HepG2 (cell line): Measurements from ENCODE around the gene RSAD1. TPM values are rescaled to one million over a fixed set of nuclear protein-coding genes. Genes with fewer than 3 reads are reported as not detected.

Experiments used
- AKNA ChIP-seq: sonication (generic); formaldehyde crosslinking; IDR thresholded peaks from 2 replicates; pipeline ENCODE4 v1.4.0; 2020; ENCODE audit warnings: missing genetic modification reagents, borderline replicate concordance
- CTCF ChIP-seq: sonication (generic); formaldehyde crosslinking; IDR thresholded peaks from 2 replicates; pipeline ENCODE4 v1.5.0; 2020; ENCODE audit warnings: mild to moderate bottlenecking, missing genetic modification reagents, moderate library complexity
- ELF1 ChIP-seq: sonication (generic); formaldehyde crosslinking; IDR thresholded peaks from 2 replicates; pipeline ENCODE4 v1.4.0; 2020; ENCODE audit warnings: missing genetic modification reagents
- FOXO1 ChIP-seq: sonication (generic); formaldehyde crosslinking; IDR thresholded peaks from 2 replicates; pipeline ENCODE4 v1.4.0; 2020; ENCODE audit warnings: missing genetic modification reagents
- KDM2A ChIP-seq: sonication (generic); formaldehyde crosslinking; IDR thresholded peaks from 2 replicates; pipeline ENCODE4 v1.4.0; 2020; ENCODE audit warnings: low read depth, missing genetic modification reagents, borderline replicate concordance
- KLF13 ChIP-seq: sonication (generic); formaldehyde crosslinking; IDR thresholded peaks from 2 replicates; pipeline ENCODE4 v1.4.0; 2020; ENCODE audit warnings: mild to moderate bottlenecking, missing genetic modification reagents
- MTF2 ChIP-seq: sonication (generic); formaldehyde crosslinking; IDR thresholded peaks from 2 replicates; pipeline ENCODE4 v1.5.0; 2020; ENCODE audit warnings: missing genetic modification reagents, borderline replicate concordance
- PRDM10 ChIP-seq: sonication (generic); formaldehyde crosslinking; IDR thresholded peaks from 2 replicates; pipeline ENCODE4 v1.4.0; 2020; ENCODE audit warnings: low read depth, missing genetic modification reagents
- REXO4 ChIP-seq: sonication (generic); formaldehyde crosslinking; IDR thresholded peaks from 2 replicates; pipeline ENCODE4 v1.8.0; 2022; ENCODE audit warnings: missing genetic modification reagents, mild to moderate bottlenecking, borderline replicate concordance
- RNF2 ChIP-seq: fragments of 450-650 bp; conservative IDR thresholded peaks from 2 replicates; pipeline ENCODE4 v1.6.1; 2016; ENCODE audit warnings: low read depth
- TFAP4 ChIP-seq: sonication (generic); IDR thresholded peaks from 2 replicates; pipeline ENCODE4 v1.6.1; 2016; ENCODE audit warnings: low read depth, borderline replicate concordance
- U2AF1 ChIP-seq: fragments of 200-400 bp; formaldehyde crosslinking; optimal IDR thresholded peaks from 2 replicates; pipeline ENCODE3; 2017; ENCODE audit warnings: mild to moderate bottlenecking, low read depth, low read length
- ZNF687 ChIP-seq: sonication (generic); formaldehyde crosslinking; IDR thresholded peaks from 2 replicates; pipeline ENCODE4 v1.5.1; 2020; ENCODE audit warnings: mild to moderate bottlenecking, missing genetic modification reagents, moderate library complexity
- polyA plus RNA-seq, 8 experiments: library from polyadenylated mRNA; depleted of rRNA in 3 of 8; stranded (reverse) in 7 of 8; unstranded in 1 of 8; fragments of >200 nt; fragmentation: Illumina TruSeq in 4 of 8; extraction: Trizol in 4 of 8; gene quantifications; 2 replicates each; pipeline versions ENCODE4 v1.2.1 to v1.2.3, GENCODE V29; 2011 to 2016; ENCODE audit warnings: low read depth in 4 of 8, missing spikeins in 1 of 8, mixed read lengths in 1 of 8; ENCODE audit not compliant: insufficient read depth in 1 of 8
- total RNA-seq, 5 experiments: library from RNA; depleted of rRNA; stranded (reverse); fragments of >200 nt; fragmentation: Illumina TruSeq; extraction: Trizol; gene quantifications; 2 replicates each; pipeline ENCODE4 v1.2.3, GENCODE V29; 2016; ENCODE audit warnings: low read depth in 1 of 5

Gene RSAD1
- total and polyA plus RNA-seq, 2 of the 13 experiments (the other 11 are each of a cell fraction or from before 2014, with no cell fraction given) = 22.7 to 27.7 TPM

- TF ChIP-seq PRDM10 (CRISPR knock-in tag) (no peak), CTCF (no peak), REXO4 (CRISPR knock-in tag) (no peak), MTF2 (peak; percentile 50; the same call in 1 of the 2 replicates), KLF13 (no peak), FOXO1 (CRISPR knock-in tag) (0 out of 2 replicates have a peak, but pooled peaks have one; percentile 30), RNF2 (no peak), ELF1 (CRISPR knock-in tag) (0 out of 2 replicates have a peak, but pooled peaks have one; percentile 11), TFAP4 (peak; percentile 49; the same call in 1 of the 2 replicates), U2AF1 (no peak), ZNF687 (CRISPR knock-in tag) (peak; percentile 33; the same call in 1 of the 2 replicates), KDM2A (CRISPR knock-in tag) (peak; percentile 73; the same call in 1 of the 2 replicates), AKNA (CRISPR knock-in tag) (no peak)
Observed at GRCh38 chr17:50532452-50533024, 53.9 kb downstream of the RSAD1 start, which contains the start of gene EPN3 (continued).
